Endothelial cell of umbilical vein (primary cell): ENCODE measurements around the gene COG5. TPM values are rescaled to one million over a fixed set of nuclear protein-coding genes. Genes with fewer than 3 reads are reported as not detected.

Experiments used
- BruUV-seq: library from RNA; stranded (reverse); fragments of 400-500 nt; replicated peaks from 2 replicates; lab custom pipeline; 2021; lab: Mats Ljungman, UMichigan
- CTCF ChIA-PET: fragments of 300-600, 350-600 bp; sonication (Branson Sonifier 250); formaldehyde crosslinking; loops from one replicate; lab custom pipeline; 2021; ENCODE audit warnings: antibody characterized with exemption, inconsistent platforms; lab: Charles Lee
- POLR2A ChIA-PET: fragments of 300-600, 350-600 bp; sonication (Branson Sonifier 250); formaldehyde crosslinking; loops from one replicate; lab custom pipeline; 2021; ENCODE audit warnings: antibody characterized with exemption, inconsistent platforms; lab: Charles Lee
- DNase-seq: peaks from one replicate; pipeline ENCODE4 v3.0.0-alpha.2; 2011; ENCODE audit warnings: low read depth, low spot score
- FAIRE-seq: peaks from 2 replicates; lab custom pipeline; 2011; peaks lifted over from hg19 to GRCh38; lab: Jason Lieb, UNC
- H2AFZ ChIP-seq: 2 replicates; pipeline ENCODE4 v1.6.0; 2012; ENCODE audit warnings: low read depth, low read length, control low read depth, inconsistent platforms
- H3K27ac ChIP-seq: 2 replicates; pipeline ENCODE4 v1.5.1; 2011; ENCODE audit warnings: low read depth, mild to moderate bottlenecking, control low read depth, low read length, moderate library complexity; ENCODE audit not compliant: insufficient read depth
- H3K27me3 ChIP-seq, 2 experiments: 2 replicates each; pipeline versions ENCODE4 v1.6.0 to v1.6.1; 2011; ENCODE audit warnings: low read length in 2 of 2, mixed read lengths in 1 of 2; ENCODE audit not compliant: control insufficient read depth in 2 of 2, insufficient read depth in 2 of 2
- H3K36me3 ChIP-seq, 2 experiments: 2 replicates in 1 of 2; 3 replicates in 1 of 2; pipeline ENCODE4 v1.5.1; 2011; ENCODE audit warnings: low read length in 2 of 2, mild to moderate bottlenecking in 1 of 2, moderate library complexity in 1 of 2; ENCODE audit not compliant: control insufficient read depth in 2 of 2, insufficient read depth in 2 of 2; ENCODE audit errors: extremely low read depth in 1 of 2
- H3K4me1 ChIP-seq: 3 replicates; pipeline ENCODE4 v1.5.1; 2011; ENCODE audit warnings: mild to moderate bottlenecking, low read length; ENCODE audit not compliant: control insufficient read depth, insufficient read depth; ENCODE audit errors: extremely low read depth
- H3K4me2 ChIP-seq: 2 replicates; pipeline ENCODE4 v1.6.1; 2011; ENCODE audit warnings: low read length, control low read depth, mixed read lengths; ENCODE audit not compliant: insufficient read depth
- H3K4me3 ChIP-seq, 3 experiments: fragments of 200-600 bp in 1 of 3; sonication (generic), shearing (Covaris generic) in 1 of 3; replicated peaks in 1 of 3; 2 replicates each; pipeline ENCODE4 v1.5.1; 2011 to 2016; ENCODE audit warnings: control low read depth in 3 of 3, low read length in 3 of 3, mild to moderate bottlenecking in 2 of 3, inconsistent platforms in 1 of 3, low read depth in 1 of 3, moderate library complexity in 1 of 3; ENCODE audit not compliant: insufficient read depth in 1 of 3
- H3K79me2 ChIP-seq: 2 replicates; pipeline ENCODE4 v1.6.0; 2012; ENCODE audit warnings: low read length, inconsistent platforms; ENCODE audit not compliant: control insufficient read depth, insufficient read depth
- H3K9ac ChIP-seq: replicated peaks from 2 replicates; pipeline ENCODE3; 2011; ENCODE audit warnings: low read length, control low read depth; ENCODE audit not compliant: insufficient read depth; ENCODE audit errors: extremely low read depth
- H3K9me1 ChIP-seq: replicated peaks from 3 replicates; pipeline ENCODE4 v1.6.0; 2011; ENCODE audit warnings: mild to moderate bottlenecking, low read length; ENCODE audit not compliant: control insufficient read depth, insufficient read depth; ENCODE audit errors: extremely low read depth
- H3K9me3 ChIP-seq: replicated peaks from 2 replicates; pipeline ENCODE4 v1.5.1; 2012; ENCODE audit warnings: low read length, inconsistent platforms; ENCODE audit not compliant: control insufficient read depth, insufficient read depth
- H4K20me1 ChIP-seq: replicated peaks from 2 replicates; pipeline ENCODE3; 2011; ENCODE audit warnings: mild to moderate bottlenecking, low read length; ENCODE audit not compliant: control insufficient read depth, insufficient read depth; ENCODE audit errors: extremely low read depth
- CTCF ChIP-seq, 2 donors: IDR thresholded peaks; 1 replicate in 1 of 2; 2 replicates in 1 of 2; pipeline ENCODE4 v1.5.1; 2011; ENCODE audit warnings: low read length in 2 of 2, mild to moderate bottlenecking in 2 of 2, moderate library complexity in 2 of 2, control low read depth in 1 of 2, inconsistent platforms in 1 of 2, low read depth in 1 of 2; ENCODE audit not compliant: insufficient read depth in 1 of 2; ENCODE audit errors: extremely low read depth in 1 of 2
- EZH2 ChIP-seq: IDR thresholded peaks from 2 replicates; pipeline ENCODE4 v1.6.1; 2012; ENCODE audit warnings: borderline replicate concordance, low read depth, mild to moderate bottlenecking, moderate library complexity, low read length, inconsistent platforms; ENCODE audit not compliant: severe bottlenecking
- FOS ChIP-seq: IDR thresholded peaks from 2 replicates; pipeline ENCODE4 v1.6.1; 2011; ENCODE audit warnings: mild to moderate bottlenecking, low read length, moderate library complexity, borderline replicate concordance; ENCODE audit not compliant: insufficient read depth
- GATA2 ChIP-seq: IDR thresholded peaks from 2 replicates; pipeline ENCODE4 v1.7.0; 2011; ENCODE audit warnings: low read depth, mild to moderate bottlenecking, moderate library complexity, mixed read lengths, low read length; ENCODE audit not compliant: insufficient read length, insufficient read depth
- JUN ChIP-seq: IDR thresholded peaks from 2 replicates; pipeline ENCODE4 v1.6.1; 2011; ENCODE audit warnings: borderline replicate concordance, low read depth; ENCODE audit not compliant: insufficient read length, insufficient read depth
- MAX ChIP-seq: IDR thresholded peaks from 2 replicates; pipeline ENCODE4 v1.6.1; 2011; ENCODE audit not compliant: insufficient read depth, insufficient read length
- MYC ChIP-seq: IDR thresholded peaks from one replicate; pipeline ENCODE4 v1.6.1; 2011; ENCODE audit warnings: mild to moderate bottlenecking, low read depth, low read length
- POLR2A ChIP-seq: IDR thresholded peaks from 2 replicates; pipeline ENCODE4 v1.6.1; 2012; ENCODE audit warnings: low read depth, mild to moderate bottlenecking, control low read depth, low read length
- dilution Hi-C: fragments of 300-500 bp; cut with MboI; formaldehyde crosslinking; loops from one replicate; pipeline ENCODE4 v1.15.0; 2019; ENCODE audit warnings: low sequenced_read_pairs; ENCODE audit not compliant: extremely low pct_ligation_motif_present
- intact Hi-C: fragments of 100-400 bp; cut with micrococcal nuclease; formaldehyde crosslinking; loops from one replicate; pipeline ENCODE4 v1.10.0; 2022
- polyA plus RNA-seq, 4 experiments: library from polyadenylated mRNA; depleted of rRNA in 3 of 4; stranded (reverse) in 3 of 4; unstranded in 1 of 4; fragments of >200 nt; gene quantifications; 2 replicates each; pipeline versions ENCODE4 v1.2.1 to v1.2.3, GENCODE V29; 2011 to 2012; ENCODE audit warnings: missing spikeins in 1 of 4
- total RNA-seq: library from RNA; stranded (reverse); gene quantifications from 2 replicates; pipeline ENCODE4 v1.2.3, GENCODE V29; 2021

The COG5 gene
- total and polyA plus RNA-seq, 2 donors (not counting 3 experiments of a cell fraction or from before 2014, with no cell fraction given): 18.8 to 45.3 TPM

- BruUV-seq: no TSS peak
- H3K36me3 ChIP-seq: no peaks in the 10 kb centered on the region
- DNase-seq (no peak), FAIRE-seq (no peak)
- dilution Hi-C loops: no loop called here
- no peaks in the 10 kb centered on the region for H4K20me1 ChIP-seq
- H3K4me3 ChIP-seq: no peak overlapping the region
- H2AFZ ChIP-seq: no peak overlapping the region
- H3K27ac ChIP-seq: no peak overlapping the region
- H3K4me2 ChIP-seq: no peak overlapping the region
- no peaks in the 10 kb centered on the region for H3K9me3 ChIP-seq
- TF ChIP-seq MYC: no peak
- TF ChIP-seq MAX: no peak
- TF ChIP-seq EZH2: no peak
- TF ChIP-seq GATA2: no peak
- no peak for TF ChIP-seq POLR2A
- no peak for TF ChIP-seq CTCF (IDR thresholded peaks at IDR 0.05; ENCODE audit: extremely low read depth in 1 of 2, insufficient read depth in 1 of 2, low read depth in 1 of 2, low read length in 2 of 2)
- TF ChIP-seq JUN: no peak
- no peak for TF ChIP-seq FOS
- no peaks in the 10 kb centered on the region for H3K9me1 ChIP-seq
- intact Hi-C loops: no loop called here
- no peak overlapping the region for H3K9ac ChIP-seq
- POLR2A ChIA-PET: interaction anchor here (0.6 kb wide), 1 partner anchor 21 kb away, joined by 6 read pairs; no protein-coding TSS in a partner anchor
- CTCF ChIA-PET: interaction anchor here (1.8 kb wide), 1 partner anchor 11 kb away, joined by 6 read pairs; no protein-coding TSS in a partner anchor
- no peaks in the 10 kb centered on the region for H3K27me3 ChIP-seq
- no peaks in the 10 kb centered on the region for H3K79me2 ChIP-seq
- H3K4me1 ChIP-seq: no peaks in the 10 kb centered on the region
Measured at GRCh38 chr7:107344286-107344685, 219.4 kb downstream of the COG5 start.
